BLaER1 treated with 17β-estradiol and CSF1 and Interleukin-3, amounts not matched to agents 10 nM and 100 nM (cell line): ENCODE measurements around the gene FKBP1B.

Experiments
- H3K27ac ChIP-seq, 11 experiments: shearing (Covaris generic); formaldehyde crosslinking; 2 replicates each; pipeline ENCODE4 v1.8.1; 2022
- H3K27me3 ChIP-seq, 11 experiments: shearing (Covaris generic); formaldehyde crosslinking; 2 replicates each; pipeline ENCODE4 v1.8.1; 2022
- H3K36me3 ChIP-seq, 11 experiments: shearing (Covaris generic); formaldehyde crosslinking; 2 replicates each; pipeline ENCODE4 v1.8.1; 2022
- H3K4me1 ChIP-seq, 10 experiments: shearing (Covaris generic); formaldehyde crosslinking; 2 replicates each; pipeline ENCODE4 v1.8.1; 2022
- H3K4me2 ChIP-seq, 11 experiments: shearing (Covaris generic); formaldehyde crosslinking; 2 replicates each; pipeline ENCODE4 v1.8.1; 2022
- H3K4me3 ChIP-seq, 10 experiments: shearing (Covaris generic); formaldehyde crosslinking; 2 replicates each; pipeline ENCODE4 v1.8.1; 2022
- H3K9ac ChIP-seq, 11 experiments: shearing (Covaris generic); formaldehyde crosslinking; 2 replicates each; pipeline ENCODE4 v1.8.1; 2022
- H3K9me3 ChIP-seq, 11 experiments: shearing (Covaris generic); formaldehyde crosslinking; replicated peaks in 1 of 11; 2 replicates each; pipeline ENCODE4 v1.8.1; 2022
- H4K20me1 ChIP-seq, 11 experiments: shearing (Covaris generic); formaldehyde crosslinking; 2 replicates each; pipeline ENCODE4 v1.8.1; 2022
- Cebpa-rat ChIP-seq, 11 experiments: shearing (Covaris generic); IDR thresholded peaks; 2 replicates each; pipeline ENCODE4 v1.8.1; 2022

The FKBP1B gene

GRCh38 chr2:24073816-24074215 lies 24.3 kb downstream of the FKBP1B start:
- Histone ChIP-seq H3K36me3 (peaks cover 46 to 60% (median 57%) of the 10 kb centered on the region in 11 experiments), H4K20me1 (peaks cover 11 to 78% (median 33%) of the 10 kb centered on the region in 11 experiments; a peak in 16 of 22 replicates), H3K9me3 (no peaks in the 10 kb centered on the region), H3K9ac (no peak overlapping the region; a peak in 1 of 22 replicates), H3K27me3 (no peaks in the 10 kb centered on the region), H3K4me2 (no peak overlapping the region), H3K27ac (no peak overlapping the region), H3K4me1 (peaks cover 26 to 37% (median 32%) of the 10 kb centered on the region in 10 experiments), H3K4me3 (no peak overlapping the region)
- no peak for TF ChIP-seq Cebpa-rat (IDR thresholded peaks at IDR 0.05)

- Histone ChIP-seq H3K27me3 (no peaks in the 10 kb centered on the region), H3K9me3 (no peaks in the 10 kb centered on the region), H3K36me3 (peaks cover 36 to 59% (median 48%) of the 10 kb centered on the region in 11 experiments), H3K4me2 (peak overlapping the region; percentile 76 to 97 (median 89)), H4K20me1 (peaks cover 4 to 68% (median 21%) of the 10 kb centered on the region in 11 experiments; a peak in 16 of 22 replicates), H3K9ac (peak overlapping the region; percentile 81 to 94 (median 91)), H3K4me3 (peak overlapping the region; percentile 73 to 100 (median 87)), H3K27ac (peak overlapping the region in 10 of 11 experiments; percentile 71 to 91 (median 84); a peak in 18 of 22 replicates), H3K4me1 (peaks cover 24 to 38% (median 29%) of the 10 kb centered on the region in 10 experiments)
- TF ChIP-seq Cebpa-rat (IDR thresholded peaks at IDR 0.05), result no peak
Measured at GRCh38 chr2:24075259-24075658, 25.7 kb downstream of the FKBP1B start.

GRCh38 chr2:24075915-24076848 lies 26.6 kb downstream of the FKBP1B start, which contains the start of gene SF3B6:
TSS of gene SF3B6 (minus strand) at chr2:24076326. CDS start at chr2:24076229, 97 bp downstream.
- H3K4me2 ChIP-seq, result peak within 1 kb of the TSS; percentile 90 to 98 (median 94)
- peak within 1 kb of the TSS; percentile 81 to 94 (median 91) for H3K9ac ChIP-seq
- peaks cover 31 to 57% (median 43%) of the 10 kb centered on the region in 11 experiments for H3K36me3 ChIP-seq
- peak within 1 kb of the TSS; percentile 73 to 100 (median 87) for H3K4me3 ChIP-seq
- peaks cover 0 to 59% (median 17%) of the 10 kb centered on the region in 11 experiments; a peak in 15 of 22 replicates for H4K20me1 ChIP-seq
- peaks cover 24 to 43% (median 29%) of the 10 kb centered on the region in 10 experiments for H3K4me1 ChIP-seq
- H3K27ac ChIP-seq, result peak within 1 kb of the TSS; percentile 71 to 91 (median 83)
- no peaks in the 10 kb centered on the region for H3K27me3 ChIP-seq
- no peak for TF ChIP-seq Cebpa-rat (IDR thresholded peaks at IDR 0.05)
- H3K9me3 ChIP-seq, result no peaks in the 10 kb centered on the region

GRCh38 chr2:24076849-24077534 lies 27.5 kb downstream of the FKBP1B start:
- H3K36me3 ChIP-seq, result peaks cover 26 to 57% (median 43%) of the 10 kb centered on the region in 11 experiments
- H3K4me1 ChIP-seq, result peaks cover 24 to 51% (median 29%) of the 10 kb centered on the region in 10 experiments
- H3K27me3 ChIP-seq, result no peaks in the 10 kb centered on the region
- peaks cover 0 to 51% (median 12%) of the 10 kb centered on the region in 11 experiments; a peak in 14 of 22 replicates for H4K20me1 ChIP-seq
- peak overlapping the region; percentile 85 to 98 (median 93) for H3K4me2 ChIP-seq
- H3K9ac ChIP-seq, result peak overlapping the region; percentile 81 to 94 (median 91)
- H3K9me3 ChIP-seq, result no peaks in the 10 kb centered on the region
- H3K27ac ChIP-seq, result peak overlapping the region; percentile 71 to 91 (median 83)
- TF ChIP-seq Cebpa-rat (IDR thresholded peaks at IDR 0.05), result no peak
- H3K4me3 ChIP-seq, result peak overlapping the region; percentile 73 to 100 (median 87)

GRCh38 chr2:24077535-24077877 lies 28.0 kb downstream of the FKBP1B start:
- Histone ChIP-seq H3K27ac (peak overlapping the region; percentile 71 to 91 (median 83)), H3K36me3 (peaks cover 20 to 57% (median 41%) of the 10 kb centered on the region in 11 experiments), H3K27me3 (no peaks in the 10 kb centered on the region), H3K4me1 (peaks cover 24 to 56% (median 29%) of the 10 kb centered on the region in 10 experiments), H4K20me1 (peaks cover 0 to 46% (median 7%) of the 10 kb centered on the region in 11 experiments; a peak in 10 of 22 replicates), H3K4me2 (peak overlapping the region; percentile 85 to 98 (median 93)), H3K4me3 (peak overlapping the region; percentile 73 to 100 (median 87)), H3K9me3 (no peaks in the 10 kb centered on the region), H3K9ac (peak overlapping the region; percentile 81 to 94 (median 91))
- no peak for TF ChIP-seq Cebpa-rat (IDR thresholded peaks at IDR 0.05)

GRCh38 chr2:24077879-24078278 lies 28.3 kb downstream of the FKBP1B start:
- Histone ChIP-seq H3K9me3 (no peaks in the 10 kb centered on the region), H3K9ac (peak overlapping the region; percentile 81 to 94 (median 91)), H4K20me1 (peaks cover 0 to 42% (median 4%) of the 10 kb centered on the region in 11 experiments; a peak in 10 of 22 replicates), H3K27me3 (no peaks in the 10 kb centered on the region), H3K4me2 (peak overlapping the region; percentile 85 to 98 (median 93)), H3K36me3 (peaks cover 17 to 57% (median 41%) of the 10 kb centered on the region in 11 experiments), H3K27ac (peak overlapping the region; percentile 71 to 91 (median 83); a peak in 21 of 22 replicates), H3K4me3 (peak overlapping the region; percentile 73 to 100 (median 87)), H3K4me1 (peaks cover 24 to 60% (median 31%) of the 10 kb centered on the region in 10 experiments)
- TF ChIP-seq Cebpa-rat (IDR thresholded peaks at IDR 0.05), result no peak

GRCh38 chr2:24080701-24081100 lies 31.2 kb downstream of the FKBP1B start:
- Histone ChIP-seq H3K4me2 (no peak overlapping the region), H3K4me1 (peaks cover 25 to 58% (median 36%) of the 10 kb centered on the region in 10 experiments), H3K4me3 (no peak overlapping the region), H3K36me3 (peaks cover 0 to 46% (median 26%) of the 10 kb centered on the region in 11 experiments; a peak in 17 of 22 replicates), H3K9ac (no peak overlapping the region), H3K27me3 (no peaks in the 10 kb centered on the region), H4K20me1 (peaks cover 0 to 14% (median 0%) of the 10 kb centered on the region in 11 experiments; a peak in 4 of 22 replicates), H3K9me3 (no peaks in the 10 kb centered on the region), H3K27ac (no peak overlapping the region)
- TF ChIP-seq Cebpa-rat (IDR thresholded peaks at IDR 0.05), result no peak
